ENCODE results near the gene SERPIND1.

SERPIND1 gene

DNA sequence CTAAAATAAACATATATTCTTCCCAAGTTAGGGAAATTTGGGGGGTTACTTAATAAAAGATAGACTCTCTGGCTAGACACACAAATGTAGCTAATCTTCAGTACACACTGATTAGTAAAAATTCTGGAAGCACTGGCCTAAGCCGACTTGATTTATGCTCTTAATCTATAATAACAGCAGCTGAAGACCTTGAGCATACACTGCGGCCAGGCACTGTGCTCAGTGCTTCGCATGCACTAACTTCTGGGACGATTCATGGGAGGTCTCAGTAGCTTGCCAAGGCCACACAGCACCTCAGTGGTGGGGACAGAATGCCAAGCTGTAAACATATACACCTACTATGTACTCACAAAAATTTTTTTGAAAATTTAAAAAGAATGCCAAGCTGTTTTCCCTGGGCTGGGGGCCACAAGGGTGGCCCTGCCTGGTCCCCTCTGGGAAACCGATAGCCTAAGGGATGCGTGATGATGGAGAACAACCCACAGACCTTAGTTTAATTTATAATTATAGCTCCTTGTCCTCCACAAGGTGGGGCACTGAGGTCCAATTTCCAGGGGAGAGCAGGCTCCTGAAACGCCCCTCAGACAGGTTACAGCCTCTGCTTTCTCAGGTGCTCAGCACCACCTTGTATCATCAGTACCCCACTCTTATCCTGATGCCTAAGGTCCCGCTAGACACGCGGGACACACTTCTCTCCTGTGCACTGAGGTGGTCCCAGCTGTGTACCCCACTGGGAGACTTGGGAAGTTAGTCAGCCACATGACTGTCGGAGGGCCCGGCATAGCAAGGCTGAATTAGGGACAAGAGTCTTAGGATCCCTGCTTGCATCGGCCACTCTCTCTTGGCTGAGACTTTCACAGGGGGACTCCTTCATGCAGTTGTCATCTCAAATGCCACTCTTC is 20.1 kb downstream of the SERPIND1 start:
- DNase-seq = no peak

DNA sequence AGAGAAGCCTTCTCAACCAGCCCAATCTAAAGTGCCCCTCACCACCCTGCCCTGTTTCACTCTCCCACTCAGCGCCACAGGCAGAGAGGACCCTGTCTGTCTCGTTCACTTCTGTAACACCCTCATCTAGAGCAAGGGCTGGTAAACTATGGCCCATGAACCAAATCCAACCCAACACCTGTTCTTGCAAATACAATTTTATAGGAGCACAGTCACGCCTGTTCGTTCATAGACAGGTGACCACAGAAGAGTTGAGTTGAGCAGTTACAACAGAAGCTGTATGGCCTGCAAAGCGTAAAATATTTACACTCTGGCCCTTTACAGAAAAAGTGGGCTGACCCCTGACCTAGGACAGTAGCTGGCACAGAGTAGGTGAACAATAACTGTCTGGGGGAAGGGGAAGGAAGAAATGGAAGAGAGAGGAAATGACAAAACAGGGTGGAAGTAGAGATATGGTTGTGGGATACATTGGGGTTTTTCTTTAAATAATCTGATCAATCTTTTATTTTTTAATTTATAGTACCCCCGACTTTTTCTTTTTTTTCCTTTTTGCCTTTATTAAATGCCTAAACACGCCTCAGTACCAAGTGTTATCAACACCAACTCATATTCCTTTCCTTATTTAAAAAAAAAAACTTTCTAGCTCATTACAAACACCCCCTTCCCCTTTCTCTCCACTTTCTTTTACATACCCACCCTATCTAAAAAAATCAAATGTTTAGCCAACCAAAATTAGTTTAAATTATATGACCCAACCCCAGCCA is 20.9 kb downstream of the SERPIND1 start:
- DNase-seq = no peak

DNA sequence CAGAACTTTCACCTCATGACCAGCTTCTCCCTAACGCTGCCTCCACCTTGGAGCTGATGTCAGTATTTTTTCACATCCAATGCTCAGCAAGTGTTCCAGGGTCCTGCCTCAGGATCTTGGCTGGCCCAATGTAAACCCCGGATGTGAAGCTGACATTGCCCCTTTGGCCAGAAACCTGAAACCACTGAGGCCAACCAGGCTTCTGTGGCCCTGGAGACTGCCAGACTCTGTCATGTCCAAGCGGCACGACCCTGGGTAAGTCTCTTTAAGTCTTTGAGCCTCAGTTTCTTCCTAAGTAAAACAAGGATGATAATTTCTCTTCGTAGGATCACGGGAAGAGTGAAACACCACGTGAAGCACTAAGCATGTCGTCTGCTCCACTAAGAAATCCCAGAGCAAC is 22.8 kb downstream of the SERPIND1 start:
- DNase-seq = no peak

DNA sequence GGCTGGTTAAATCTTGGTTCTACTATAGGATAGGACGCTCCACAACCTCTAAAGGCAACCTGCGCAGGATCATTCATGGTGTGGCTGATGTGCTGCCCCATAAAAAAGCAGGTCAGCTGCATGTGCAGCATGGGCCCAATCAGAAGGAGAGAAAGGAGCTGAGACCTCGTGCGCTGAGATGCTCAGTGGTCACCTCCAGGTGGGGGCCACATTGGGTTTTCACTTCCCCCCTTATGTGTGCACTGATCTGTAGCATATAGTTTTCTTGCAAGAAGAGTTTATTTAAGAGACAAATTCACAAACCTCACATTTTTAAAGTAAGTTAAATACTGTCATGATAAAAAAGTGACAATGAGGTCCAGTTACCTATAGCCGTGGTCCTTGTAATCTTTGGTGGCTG is 24.3 kb downstream of the SERPIND1 start:
- no peak for DNase-seq

DNA sequence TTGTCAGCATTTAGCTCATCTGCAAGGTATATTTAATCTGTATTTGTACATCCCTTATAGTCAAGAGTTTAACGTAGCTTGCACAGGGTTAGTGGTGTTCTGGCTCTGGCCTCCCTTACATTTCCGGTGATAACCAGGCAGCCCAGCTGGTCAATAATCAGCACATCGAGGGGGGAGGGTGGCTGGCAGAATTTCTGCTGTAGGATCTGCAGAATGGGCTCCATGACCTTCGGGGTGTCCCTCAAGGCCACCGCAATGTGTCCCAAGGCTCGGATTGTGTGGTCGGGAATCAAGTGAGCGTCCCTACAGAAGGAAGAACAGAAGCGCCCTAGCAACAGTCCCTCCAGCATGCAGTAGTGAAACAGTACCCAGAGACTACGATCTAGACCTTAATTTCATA is 25.1 kb downstream of the SERPIND1 start:
- DNase-seq = no peak

DNA sequence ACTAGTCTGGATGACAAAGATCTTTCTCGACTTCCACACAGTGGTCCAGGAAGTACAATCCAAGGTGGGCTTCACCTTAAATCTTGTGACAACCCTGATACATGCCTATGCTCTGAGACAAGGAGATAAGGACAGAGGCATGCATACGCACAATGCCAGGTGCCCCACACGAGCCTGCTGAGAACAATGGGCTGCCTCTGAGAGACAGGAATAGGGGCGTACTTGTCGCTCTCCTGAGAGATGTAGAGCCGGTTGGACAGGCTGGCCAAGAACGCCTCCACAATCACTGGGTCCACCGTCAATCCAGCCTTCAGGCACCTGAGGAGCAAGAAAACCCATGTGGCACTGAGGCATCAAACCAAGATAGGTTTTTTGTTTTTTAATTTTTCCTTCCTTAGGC is 25.5 kb downstream of the SERPIND1 start:
- DNase-seq = no peak

DNA sequence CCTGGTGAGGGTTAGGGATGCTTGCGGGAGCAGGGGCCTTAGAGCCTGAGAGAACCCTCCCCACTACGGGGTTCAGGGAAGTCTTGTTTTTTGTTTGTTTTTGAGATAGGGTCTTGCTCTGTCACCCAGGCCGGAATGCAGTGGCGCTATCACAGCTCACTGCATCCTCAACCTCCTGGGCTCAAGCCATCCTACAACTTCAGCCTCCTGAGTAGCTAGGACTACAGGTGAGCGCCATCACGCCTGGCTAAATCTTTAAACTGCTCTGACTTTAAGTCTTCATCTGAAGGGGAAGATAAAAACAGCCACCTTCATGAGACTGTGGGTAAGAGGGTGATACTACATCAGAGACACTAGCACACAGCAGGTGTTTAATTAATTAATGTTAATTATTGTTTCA is 28.5 kb downstream of the SERPIND1 start:
- DNase-seq = no peak

DNA sequence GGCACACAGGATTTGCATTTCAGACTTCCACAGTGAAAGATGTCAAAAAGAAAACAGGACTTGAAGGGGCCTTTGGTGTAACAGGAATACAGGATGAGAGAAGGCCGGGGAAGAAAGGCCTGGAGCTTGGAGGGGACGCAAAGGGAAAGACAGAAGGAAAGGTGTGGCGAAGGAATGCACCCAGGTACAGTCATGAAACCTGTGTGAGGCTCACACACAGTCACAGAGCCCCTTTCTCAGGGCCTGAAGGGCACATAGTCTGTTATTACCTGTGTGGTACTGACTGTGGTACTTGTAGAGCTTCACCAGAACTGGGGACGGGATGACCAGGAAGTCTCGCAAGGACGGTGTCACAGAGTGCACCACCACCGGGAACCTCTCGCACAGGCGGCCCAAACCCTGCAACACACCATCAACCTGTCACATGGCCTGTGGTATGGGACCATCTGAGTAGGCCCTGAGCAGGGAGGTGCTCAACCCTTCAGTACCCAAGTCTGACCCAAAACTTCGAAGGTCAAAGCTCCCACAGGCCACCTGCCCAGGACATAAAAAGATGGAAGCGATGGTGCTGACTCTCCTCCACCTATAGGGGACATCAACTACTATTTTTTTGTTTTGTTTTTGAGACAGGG is 29.1 kb downstream of the SERPIND1 start:
- no peak for DNase-seq

DNA sequence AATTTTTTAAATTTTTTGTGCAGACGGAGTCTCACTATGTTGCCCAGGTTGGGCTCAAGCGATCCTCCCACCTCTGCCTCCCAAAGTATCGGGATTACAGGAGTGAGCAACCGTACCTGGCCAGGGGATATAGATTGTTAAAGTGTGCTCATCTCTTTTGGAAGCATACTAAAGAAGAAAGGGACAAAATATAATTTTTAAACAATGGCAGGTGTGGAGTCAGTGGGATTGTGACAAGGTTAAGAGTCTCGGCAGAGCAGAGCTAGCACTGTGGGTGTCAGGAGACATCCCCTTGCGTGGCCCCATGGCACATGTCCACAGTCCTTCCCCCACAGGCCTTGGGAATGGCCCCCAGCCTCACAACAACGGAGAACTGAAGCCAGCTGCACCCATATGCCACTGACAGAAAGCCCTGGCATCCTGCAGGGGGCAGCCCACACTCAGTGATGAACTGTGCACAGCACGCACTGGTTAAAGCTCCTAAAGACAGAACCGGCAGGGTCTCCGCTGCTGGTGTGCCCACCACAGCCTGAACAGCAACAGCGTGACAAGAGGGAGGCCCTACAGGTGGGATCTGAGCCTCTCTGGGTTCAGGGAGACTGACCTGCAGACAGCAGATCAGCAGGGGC is 29.9 kb downstream of the SERPIND1 start:
- no peak for DNase-seq

DNA sequence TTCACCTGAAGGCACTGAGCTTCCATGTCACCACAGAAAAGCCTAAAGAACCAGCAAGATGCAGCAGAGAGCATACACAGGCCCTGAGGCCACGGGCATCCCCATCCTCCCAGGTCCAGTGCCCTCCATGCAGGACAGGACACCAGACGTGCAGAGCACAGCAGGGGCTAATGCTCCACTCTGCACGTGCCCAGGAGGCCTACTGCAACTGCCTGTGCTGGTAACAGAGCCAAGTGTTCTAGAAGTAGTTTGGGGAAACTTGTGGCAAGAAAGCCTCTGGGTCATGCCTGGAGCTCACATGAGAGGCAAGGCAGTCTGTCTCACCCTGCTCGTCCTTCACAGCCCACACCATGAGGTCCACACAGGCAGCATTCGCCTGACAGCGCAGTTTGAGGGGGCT is 30.7 kb downstream of the SERPIND1 start:
- DNase-seq = no peak

DNA sequence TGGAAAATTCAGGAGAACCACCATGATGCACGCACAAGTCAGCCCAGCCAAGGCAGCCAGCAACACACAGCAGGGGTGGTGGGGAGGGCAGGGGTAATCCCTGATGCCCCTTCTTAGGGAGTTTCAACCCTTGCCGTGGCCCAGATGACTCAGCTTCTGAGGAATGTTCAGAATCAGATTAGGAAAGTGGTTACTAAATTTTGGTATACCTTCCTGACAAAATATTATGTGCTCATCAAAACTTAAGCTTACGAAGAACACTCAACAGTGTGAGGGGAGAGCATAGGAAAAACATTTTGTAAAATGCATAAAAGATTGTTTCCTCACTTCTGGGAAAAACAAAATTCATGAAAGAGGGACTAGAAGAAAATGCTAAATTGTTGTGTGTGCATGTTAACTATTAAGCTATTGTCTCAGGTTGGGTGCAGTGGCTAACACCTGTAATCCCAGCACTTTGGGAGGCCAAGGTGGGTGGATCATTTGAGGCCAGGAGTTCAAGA is 32.1 kb downstream of the SERPIND1 start:
- no peak for DNase-seq

DNA sequence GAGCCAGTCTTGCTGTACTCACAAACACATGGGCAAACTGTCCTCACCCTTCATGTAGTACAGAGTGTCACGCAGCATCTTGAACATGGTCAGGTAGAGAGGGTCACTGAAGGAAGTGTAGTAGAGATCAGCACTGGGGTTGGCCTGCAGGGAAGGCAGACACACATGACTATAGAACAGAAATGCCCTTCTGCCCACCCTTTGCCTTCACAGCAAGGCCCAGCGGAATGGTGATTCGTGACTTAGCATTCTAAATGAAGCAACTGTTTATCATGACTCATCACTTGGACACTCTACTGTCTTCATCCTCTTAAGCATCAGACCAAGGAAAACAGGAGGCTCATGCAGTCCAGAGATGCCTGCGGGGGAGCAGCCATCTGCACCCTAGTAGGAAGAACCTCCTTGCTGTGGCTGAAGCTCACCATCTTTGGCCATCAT is 33.4 kb downstream of the SERPIND1 start:
- DNase-seq = no peak

DNA sequence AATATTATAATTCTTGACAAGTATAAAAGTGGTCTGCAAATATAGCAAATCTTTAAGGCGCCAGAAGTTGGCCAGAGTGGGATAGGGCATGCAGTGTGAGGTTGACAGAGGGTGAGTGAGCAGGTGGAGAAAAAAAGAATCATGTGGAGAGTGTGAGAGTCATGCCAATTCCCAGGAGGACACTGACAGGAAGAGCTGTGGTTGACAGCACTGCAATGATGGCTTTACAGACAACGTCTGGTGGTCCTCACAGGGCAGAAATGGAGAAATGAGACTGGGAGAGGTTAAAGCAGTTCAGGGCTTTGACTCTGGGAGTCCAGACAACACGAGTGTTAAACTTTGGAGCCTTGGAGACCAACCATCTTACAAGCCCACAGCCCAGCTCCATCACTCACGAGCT is 34.9 kb downstream of the SERPIND1 start:
- no peak for DNase-seq

DNA sequence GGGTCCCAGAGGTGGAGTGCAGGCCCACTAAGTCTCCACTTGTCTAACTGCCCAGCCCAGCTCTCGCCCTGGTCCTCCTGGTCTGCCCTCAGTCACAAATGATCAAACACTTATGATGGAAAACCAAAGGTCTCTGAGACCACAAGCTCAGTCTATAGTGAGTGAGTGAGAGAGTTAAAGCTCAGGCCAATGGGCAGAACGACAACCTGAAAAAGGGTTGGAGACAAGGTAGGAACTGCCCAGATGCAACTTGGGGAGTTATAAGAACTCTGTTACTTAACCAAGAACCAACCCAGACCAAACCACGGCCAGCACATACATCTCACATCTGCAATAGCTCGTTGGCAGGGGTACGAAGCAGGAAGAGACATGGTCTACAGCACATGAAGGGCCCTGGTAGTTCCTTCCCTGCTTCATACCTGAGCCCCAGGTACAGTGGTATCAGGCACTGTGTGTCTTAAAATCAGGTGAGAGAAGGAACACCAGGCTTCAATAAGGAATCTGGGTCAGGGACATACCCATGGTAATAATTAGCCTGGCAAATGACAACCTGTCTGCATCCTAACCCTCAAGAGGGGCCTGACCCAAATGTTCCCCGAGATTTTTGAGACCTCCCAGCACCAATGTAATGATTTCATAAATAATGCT is 35.7 kb downstream of the SERPIND1 start:
- no peak for DNase-seq

DNA sequence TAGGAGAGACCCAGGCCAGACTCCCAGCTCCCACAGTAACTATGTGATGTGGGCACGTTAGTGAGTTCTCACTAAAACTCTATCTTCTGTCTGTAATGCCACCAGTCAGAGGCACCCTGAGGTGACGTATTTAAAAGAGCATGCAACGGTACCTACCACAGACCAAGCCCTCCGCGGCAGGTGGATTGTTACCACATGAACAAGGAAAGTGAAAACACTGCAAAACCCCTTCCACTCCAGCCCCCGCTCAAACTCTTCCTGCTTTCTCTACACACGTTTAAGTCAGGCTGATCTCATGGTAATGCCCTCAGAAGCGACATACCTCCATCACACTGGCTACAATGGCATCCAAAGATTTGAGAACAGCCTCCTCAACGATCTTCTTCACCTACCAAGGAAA is 36.7 kb downstream of the SERPIND1 start:
- no peak for DNase-seq

DNA sequence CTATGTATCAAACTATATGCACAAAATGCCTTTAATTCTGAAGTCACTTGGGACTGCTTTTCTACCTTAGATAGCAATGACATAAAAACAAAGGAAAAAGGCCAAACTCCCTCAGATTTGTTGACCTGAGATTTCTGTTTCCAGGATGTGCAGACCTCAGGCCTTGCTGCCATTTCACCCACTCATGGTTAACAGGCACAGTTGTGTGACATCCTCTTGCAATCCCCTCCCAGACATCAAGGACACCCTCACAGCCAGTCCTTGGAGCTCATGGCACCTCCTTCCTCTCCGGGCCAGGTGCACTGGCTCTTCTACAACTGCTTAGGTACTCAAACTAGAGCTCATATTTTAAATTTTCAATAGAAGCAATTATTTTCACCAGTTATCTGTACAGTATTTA is 37.3 kb downstream of the SERPIND1 start:
- DNase-seq = no peak

DNA sequence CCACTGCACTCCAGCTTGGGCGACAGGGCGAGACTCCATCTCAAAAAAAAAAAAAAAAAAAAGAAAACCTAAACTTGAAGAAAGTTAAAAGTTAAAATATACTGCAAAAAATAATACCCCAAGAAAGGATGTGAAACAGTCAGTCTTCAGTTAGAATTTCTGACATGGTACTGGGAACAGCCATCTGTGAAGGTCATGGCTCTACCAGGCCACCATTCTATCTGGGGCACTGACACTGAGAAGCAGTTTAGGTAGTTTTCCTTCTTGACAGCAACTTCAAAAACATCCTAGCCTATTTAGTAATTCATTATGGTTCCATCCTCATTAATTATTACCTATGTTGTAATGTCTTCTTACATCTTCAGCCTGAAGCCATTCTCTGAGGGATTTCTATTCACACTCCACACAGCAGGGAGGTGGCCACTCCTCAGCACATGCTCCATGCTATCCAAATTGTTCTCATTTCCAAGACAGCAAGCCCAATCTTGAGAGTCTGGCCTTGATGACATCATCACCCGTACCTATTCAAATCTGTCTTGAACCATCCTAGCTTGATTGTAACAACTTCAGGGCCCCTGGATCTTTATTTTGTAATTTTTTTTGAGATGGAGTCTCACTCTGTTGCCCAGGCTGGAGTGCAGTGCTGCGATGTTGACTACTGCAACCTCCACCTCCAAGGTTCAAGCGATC is 38.2 kb downstream of the SERPIND1 start:
- no peak for DNase-seq

DNA sequence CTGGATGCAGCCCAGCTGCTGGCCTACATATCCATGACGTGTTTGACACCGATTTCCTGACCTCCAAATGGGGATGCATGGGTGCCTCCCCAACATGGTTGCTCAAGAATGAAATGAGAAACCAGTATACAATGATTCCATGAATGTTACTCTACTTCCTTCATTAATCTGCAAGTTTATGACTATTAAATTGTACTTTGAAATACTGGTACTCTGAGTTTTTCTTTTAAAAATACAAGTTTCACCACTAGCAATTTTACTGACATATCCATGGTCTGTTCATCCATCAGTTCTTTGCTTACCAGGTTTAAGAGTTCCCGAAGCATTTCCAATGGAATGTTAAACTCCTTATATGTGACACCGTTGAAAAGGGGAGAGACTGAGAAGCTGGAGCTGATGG is 39.1 kb downstream of the SERPIND1 start:
- no peak for DNase-seq

DNA sequence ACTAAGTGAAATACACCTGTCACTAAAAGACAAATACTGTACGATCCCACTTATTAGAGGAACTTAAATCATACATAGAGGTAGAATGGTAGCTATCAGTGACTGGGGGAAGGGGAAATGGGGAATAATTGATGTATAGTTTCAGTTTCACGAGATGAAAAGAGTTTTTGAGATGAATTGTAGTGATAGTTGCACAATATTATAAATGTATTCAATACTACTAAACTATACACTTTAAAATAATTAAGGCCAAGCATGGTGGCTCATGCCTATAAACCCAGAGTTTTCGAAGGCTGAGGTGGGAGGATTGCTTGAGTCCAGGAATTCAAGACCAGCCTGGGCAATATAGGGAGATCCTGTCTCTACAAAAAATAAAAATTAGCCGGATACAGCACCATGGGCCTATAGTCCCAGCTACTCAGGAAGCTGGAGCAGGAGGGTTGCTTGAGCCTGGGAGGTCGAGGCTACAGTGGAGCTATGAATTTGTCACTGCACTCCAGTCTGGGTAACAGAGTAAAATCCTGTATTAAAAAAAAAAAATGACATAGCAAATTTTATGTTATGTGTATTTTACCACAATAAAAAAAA is 40.4 kb downstream of the SERPIND1 start:
- no peak for DNase-seq

DNA sequence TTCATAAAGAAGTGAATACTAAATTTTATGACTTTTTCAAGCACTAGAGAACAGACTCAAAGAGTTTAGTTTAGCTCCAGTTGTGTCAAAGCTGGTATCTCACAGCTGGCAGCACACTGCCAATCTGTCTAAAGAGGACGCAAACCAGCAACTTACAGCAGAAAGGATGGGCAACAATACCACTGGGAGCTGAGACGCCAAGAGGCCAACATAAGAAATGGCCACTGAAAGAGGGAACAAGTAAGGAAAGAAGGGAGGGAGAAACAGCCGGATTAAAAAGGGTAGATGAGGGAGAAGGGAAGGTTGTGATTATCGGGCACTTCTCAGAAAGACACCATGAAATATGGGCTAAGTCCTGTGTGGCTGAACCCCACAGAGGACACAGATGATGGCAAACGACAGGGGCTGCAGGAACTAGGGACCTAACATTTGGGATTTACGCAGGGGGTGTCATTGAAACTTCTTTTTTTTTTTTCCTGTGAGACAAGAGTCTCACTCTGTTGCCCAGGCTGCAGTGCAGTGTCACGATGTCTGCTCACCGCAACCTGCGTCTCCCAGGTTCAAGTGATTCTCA is 41.7 kb downstream of the SERPIND1 start:
- no peak for DNase-seq

DNA sequence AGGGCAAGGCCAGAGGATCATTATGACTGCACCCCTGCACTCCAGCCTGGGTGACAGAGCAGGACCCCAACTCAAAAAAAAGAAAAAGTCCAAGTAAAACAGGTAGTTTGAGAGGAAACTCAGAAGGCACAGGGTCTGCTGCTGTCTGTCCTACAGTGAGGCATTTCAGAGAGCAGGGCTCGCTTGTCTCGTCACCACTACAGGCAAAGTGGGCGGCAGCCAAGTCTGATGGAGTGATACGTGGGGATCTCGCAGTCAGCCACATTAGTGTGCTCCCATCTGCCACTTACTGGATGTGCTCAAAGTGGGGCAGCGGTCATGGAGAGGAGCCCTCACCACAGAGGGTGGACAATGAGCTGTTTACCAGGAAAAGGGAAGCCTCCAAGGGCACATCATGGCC is 42.6 kb downstream of the SERPIND1 start:
- no peak for DNase-seq
